NCI-H2227 treated with DMSO at 0.1 percent for 48 hours (cell line): ENCODE measurements around the gene RCAN2.
"Not testable (repeated sequence)": the region's sequence is repeated elsewhere in the genome, so short reads cannot be mapped to it uniquely, and the experiment has no call there.

ENCODE experiments used
- DNase-seq: peaks from one replicate; lab custom pipeline; 2025; lab: John Stamatoyannopoulos, UW

Gene RCAN2

GRCh38 chr6:46387728-46388127 is 103.5 kb downstream of the RCAN2 start:
- not testable (repeated sequence) for DNase-seq

DNA sequence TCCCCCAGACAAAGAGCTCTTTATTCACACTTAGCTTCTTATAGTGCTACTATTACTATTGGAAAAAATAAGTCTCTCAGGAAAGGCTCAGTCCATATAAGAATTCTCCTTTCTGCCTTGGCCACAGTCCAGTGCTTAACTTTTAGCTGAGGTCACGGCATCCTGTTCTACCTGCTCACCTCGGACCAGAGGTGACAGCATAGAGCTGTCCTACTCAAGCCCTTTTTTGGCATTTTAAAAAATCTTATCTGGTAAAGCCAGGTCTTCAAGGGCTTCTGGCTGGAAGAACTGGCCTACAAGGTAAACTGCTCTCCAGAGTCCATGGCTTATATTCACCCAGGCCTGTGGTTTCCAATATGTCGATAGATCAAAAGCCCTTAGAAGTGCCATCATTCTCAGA is 109.7 kb downstream of the RCAN2 start:
- DNase-seq, result no peak

DNA sequence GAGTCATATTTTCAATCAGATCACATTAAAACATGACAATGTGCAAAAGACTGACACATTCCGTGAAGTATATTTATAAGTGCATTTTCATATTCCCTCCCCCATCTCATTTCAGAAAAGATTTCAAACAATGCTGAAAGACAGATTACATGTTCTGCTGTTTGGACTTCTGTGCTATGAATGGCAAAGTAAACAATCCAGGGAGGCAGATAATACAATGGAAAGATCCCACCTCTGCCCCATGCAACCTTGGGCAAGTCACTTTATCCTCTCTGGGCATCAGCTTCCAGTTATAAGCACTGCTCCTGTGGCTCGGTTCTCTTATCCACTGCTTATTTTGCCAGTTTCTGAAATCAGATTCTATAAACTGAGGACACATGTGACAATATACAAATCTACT is 110.2 kb downstream of the RCAN2 start:
- no peak for DNase-seq

GRCh38 chr6:46380152-46380807 is 111.0 kb downstream of the RCAN2 start:
- no peak for DNase-seq

GRCh38 chr6:46378882-46379416 is 112.3 kb downstream of the RCAN2 start:
- no peak for DNase-seq

- DNase-seq, result no peak
Measured at GRCh38 chr6:46378161-46378881, 112.9 kb downstream of the RCAN2 start.

GRCh38 chr6:46377209-46377608 is 114.0 kb downstream of the RCAN2 start:
- DNase-seq, result no peak

DNA sequence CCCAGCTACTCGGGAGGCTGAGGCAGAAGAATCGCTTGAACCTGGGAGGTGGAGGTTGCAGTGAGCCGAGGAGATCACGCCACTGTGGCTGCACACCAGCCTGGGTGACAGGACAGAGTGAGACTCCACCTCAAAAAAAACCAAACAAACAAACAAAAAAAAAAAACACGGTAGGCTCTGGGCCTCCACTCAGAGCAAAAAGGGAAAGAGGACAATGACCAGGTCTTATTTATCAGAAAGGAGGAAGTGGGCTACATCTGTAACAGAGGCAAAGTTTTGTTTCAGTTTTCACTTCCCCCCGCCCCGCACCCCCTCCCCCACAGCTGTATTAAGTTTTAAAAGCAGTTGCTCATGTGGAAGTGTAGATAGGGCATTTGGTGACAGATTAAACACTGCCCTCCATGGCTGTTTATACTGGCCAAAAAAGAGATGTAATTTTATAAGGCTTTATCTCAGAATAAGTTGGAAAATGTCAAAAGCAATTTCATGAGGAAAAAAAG is 114.6 kb downstream of the RCAN2 start:
- DNase-seq, result no peak

GRCh38 chr6:46370622-46371021 is 120.6 kb downstream of the RCAN2 start:
- DNase-seq, result no peak

DNA sequence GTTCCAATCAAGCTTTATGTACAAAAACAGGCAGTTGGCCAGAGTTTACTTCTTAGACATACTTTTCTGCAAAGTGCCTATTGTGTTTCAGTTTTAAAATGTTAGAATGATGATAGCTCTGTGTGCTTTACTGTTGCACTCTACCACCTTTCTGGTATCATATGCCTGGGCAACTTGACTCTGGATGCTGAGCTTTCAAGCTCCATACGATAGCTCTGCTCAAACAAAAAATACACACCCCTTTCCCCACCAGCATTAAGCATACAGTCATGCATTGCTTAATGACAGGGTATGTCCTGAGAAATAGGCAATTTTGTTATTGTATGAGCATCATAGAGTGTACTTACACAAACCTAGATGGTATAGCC is 123.1 kb downstream of the RCAN2 start:
- peak; percentile 89 for DNase-seq

- DNase-seq, result peak; percentile 89
Measured at GRCh38 chr6:46367354-46368168, 123.7 kb downstream of the RCAN2 start.

- DNase-seq, result no peak
Measured at GRCh38 chr6:46366190-46366900, 124.9 kb downstream of the RCAN2 start.

GRCh38 chr6:46357591-46357990 is 133.7 kb downstream of the RCAN2 start:
- no peak for DNase-seq

GRCh38 chr6:46356543-46356942 is 134.7 kb downstream of the RCAN2 start:
- no peak for DNase-seq

DNA sequence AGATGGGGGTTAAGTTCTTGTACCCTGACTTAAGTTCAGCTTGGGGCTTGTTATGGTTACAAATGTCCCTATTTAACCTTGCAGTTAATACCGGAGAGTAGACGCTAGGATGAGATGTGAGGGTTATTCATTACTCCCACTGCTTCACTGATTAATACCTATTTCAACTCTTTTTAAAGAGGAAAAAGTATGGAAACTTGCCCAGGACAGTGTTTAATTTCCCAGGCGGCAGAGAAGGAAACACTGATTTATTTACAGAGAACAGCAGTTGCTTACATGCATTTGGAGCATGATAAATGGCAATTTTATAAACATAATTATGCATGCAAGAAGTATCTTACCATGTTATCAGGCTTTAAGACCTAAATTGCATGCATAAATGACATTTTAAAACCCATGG is 137.7 kb downstream of the RCAN2 start:
- DNase-seq, result no peak

GRCh38 chr6:46352541-46353268 is 138.5 kb downstream of the RCAN2 start:
- no peak for DNase-seq

GRCh38 chr6:46350714-46351113 is 140.5 kb downstream of the RCAN2 start:
- no peak for DNase-seq

- DNase-seq, result no peak
Measured at GRCh38 chr6:46347669-46348068, 143.6 kb downstream of the RCAN2 start.

DNA sequence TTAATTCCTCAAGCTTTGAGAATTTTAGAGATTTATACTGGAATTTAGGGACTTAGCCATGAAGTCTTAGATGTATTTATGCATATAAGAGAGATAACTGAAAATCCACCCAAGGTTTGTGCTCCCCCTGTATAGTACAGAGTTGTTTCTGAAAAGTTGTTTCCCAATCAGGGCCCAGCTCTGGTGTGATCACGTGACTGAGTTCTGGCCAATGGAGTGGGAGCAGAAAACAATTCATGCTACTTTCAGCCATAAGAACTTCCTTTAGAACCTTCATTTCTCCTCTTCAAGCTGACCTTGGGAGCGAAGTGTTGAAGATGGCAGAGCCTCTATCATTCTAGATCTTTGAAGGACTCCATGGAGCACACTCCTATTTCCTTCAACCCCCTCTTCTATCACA is 151.0 kb downstream of the RCAN2 start:
- DNase-seq, result no peak

- no peak for DNase-seq
Measured at GRCh38 chr6:46338131-46338530, 153.1 kb downstream of the RCAN2 start.

DNA sequence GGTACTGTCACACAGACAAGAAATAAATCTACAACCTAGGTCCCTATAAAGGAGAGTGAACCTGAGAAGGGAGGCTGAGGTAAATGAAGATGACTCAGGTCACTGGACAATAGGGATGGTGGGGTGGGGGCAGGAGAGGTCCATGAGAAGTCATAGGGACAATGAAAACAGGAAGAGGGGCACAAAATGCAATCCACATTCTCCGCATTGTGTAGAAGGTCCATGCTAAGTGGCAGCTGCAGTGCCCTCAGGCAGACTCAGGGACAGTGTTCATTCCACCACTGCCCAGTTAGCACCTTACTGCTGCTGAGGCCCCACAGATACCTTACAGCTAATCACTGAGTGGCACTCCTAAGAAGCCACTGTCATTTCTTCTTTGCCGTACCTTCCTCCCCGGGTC is 156.8 kb downstream of the RCAN2 start:
- no peak for DNase-seq
